ENCODE data around the gene IGF2BP2. TPM values are rescaled to one million over a fixed set of nuclear protein-coding genes. Genes with fewer than 3 reads are reported as not detected.

IGF2BP2 gene
- total and polyA plus RNA-seq, 2 of the 4 experiments (the other 2 are of a cell fraction), result 23.4 to 88.2 TPM

- in situ Hi-C loops (cut with MboI; ENCODE audit: low sequenced_read_pairs), result no loop called here
- no peak for ATAC-seq (ENCODE audit: low read depth)
- CTCF ChIA-PET, result no interaction called here
Measured at GRCh38 chr3:185867650-185868049, 42.8 kb upstream of the IGF2BP2 start.

More at GRCh38 chr3:185867650-185868049, 42.8 kb upstream of the IGF2BP2 start:
- Histone ChIP-seq H4K5ac (ENCODE audit: low read depth, low read length) (no peak overlapping the region), H2BK20ac (ENCODE audit: low read depth, low read length) (no peak overlapping the region), H3K4me3 (ENCODE audit: insufficient read depth, low read depth, low read length) (no peak overlapping the region), H3K27me3 (ENCODE audit: control insufficient read depth, insufficient read depth, low read length) (peaks cover 15% of the 10 kb centered on the region), H2BK15ac (ENCODE audit: low read depth, low read length) (no peak overlapping the region), H3K14ac (replicated peaks; ENCODE audit: low read depth, low read length) (no peak overlapping the region), H4K8ac (ENCODE audit: low read depth in 2 of 2, low read length in 2 of 2) (no peak overlapping the region), H4K20me1 (ENCODE audit: insufficient read depth, low read length) (no peaks in the 10 kb centered on the region), H2BK5ac (ENCODE audit: low read depth, low read length, poor library complexity, severe bottlenecking) (no peak overlapping the region), H3K9ac (ENCODE audit: low read depth, low read length) (no peak overlapping the region), H3K36me3 (ENCODE audit: control insufficient read depth, insufficient read depth, low read length) (no peaks in the 10 kb centered on the region), H3K79me1 (ENCODE audit: low read depth in 1 of 2, low read length in 2 of 2) (no peaks in the 10 kb centered on the region), H3K27ac (ENCODE audit: insufficient read depth, low read length) (no peak overlapping the region), H3K4me1 (ENCODE audit: control insufficient read depth, insufficient read depth, low read length) (no peaks in the 10 kb centered on the region), H3K9me3 (ENCODE audit: control insufficient read depth, insufficient read depth, low read length) (peaks cover 2% of the 10 kb centered on the region; the same call in 1 of the 2 replicates), H3K23ac (ENCODE audit: low read depth, low read length) (no peak overlapping the region), H3K56ac (ENCODE audit: extremely low read depth, insufficient read depth, low read length) (no peak overlapping the region), H3K4ac (ENCODE audit: low read depth, low read length) (no peak overlapping the region), H3K18ac (ENCODE audit: low read depth, low read length) (no peak overlapping the region), H2BK120ac (ENCODE audit: low read depth, low read length) (no peak overlapping the region), H3K9me1 (ENCODE audit: insufficient read depth, low read length) (no peaks in the 10 kb centered on the region), H3K4me2 (ENCODE audit: low read depth, low read length) (no peak overlapping the region), H2AFZ (replicated peaks; ENCODE audit: low read length, poor library complexity) (no peak overlapping the region), H2AK9ac (replicated peaks; ENCODE audit: low read depth, low read length, poor library complexity) (no peak overlapping the region), H4K91ac (ENCODE audit: insufficient read depth, low read depth, low read length) (no peak overlapping the region), H2AK5ac (ENCODE audit: low read depth, low read length) (no peak overlapping the region)
- intact Hi-C loops (cut with micrococcal nuclease), result no loop called here
- DNase-seq, result no peak
- dilution Hi-C loops (cut with HindIII; ENCODE audit: low sequenced_read_pairs, unreplicated experiment), result no loop called here
- POLR2A ChIA-PET (ENCODE audit: unreplicated experiment), result no interaction called here
- WGBS, 2 experiments (ENCODE audit: extremely low coverage in 2 of 2, insufficient read length in 1 of 2), result no CpG with 5 or more reads among the region's 2 CpGs
- TF ChIP-seq BHLHE40 (IDR thresholded peaks at IDR 0.05; ENCODE audit: low read depth, low read length) (no peak), POLR2A (IDR thresholded peaks at IDR 0.05; ENCODE audit: low read depth, low read length) (no peak), CHD1 (IDR thresholded peaks at IDR 0.05; ENCODE audit: low read depth, low read length) (no peak), MAFK (IDR thresholded peaks at IDR 0.05; ENCODE audit: low read depth, low read length) (no peak), USF2 (IDR thresholded peaks at IDR 0.05; ENCODE audit: low read depth, low read length) (no peak), MAZ (IDR thresholded peaks at IDR 0.05; ENCODE audit: borderline replicate concordance, low read depth, low read length) (no peak), FOS (IDR thresholded peaks at IDR 0.05; ENCODE audit: low read depth, low read length) (no peak), RAD21 (IDR thresholded peaks at IDR 0.05; ENCODE audit: low read length) (no peak), RFX5 (IDR thresholded peaks at IDR 0.05; ENCODE audit: low read depth, low read length) (no peak), CEBPB (IDR thresholded peaks at IDR 0.05; ENCODE audit: low read depth, low read length) (no peak), MXI1 (IDR thresholded peaks at IDR 0.05; ENCODE audit: borderline replicate concordance, low read depth, low read length) (no peak), ELK1 (IDR thresholded peaks at IDR 0.05; ENCODE audit: borderline replicate concordance, low read depth, low read length) (no peak)
- BruUV-seq (replicated peaks), result no TSS peak
